ENCODE results near the gene HDGF.

DNA sequence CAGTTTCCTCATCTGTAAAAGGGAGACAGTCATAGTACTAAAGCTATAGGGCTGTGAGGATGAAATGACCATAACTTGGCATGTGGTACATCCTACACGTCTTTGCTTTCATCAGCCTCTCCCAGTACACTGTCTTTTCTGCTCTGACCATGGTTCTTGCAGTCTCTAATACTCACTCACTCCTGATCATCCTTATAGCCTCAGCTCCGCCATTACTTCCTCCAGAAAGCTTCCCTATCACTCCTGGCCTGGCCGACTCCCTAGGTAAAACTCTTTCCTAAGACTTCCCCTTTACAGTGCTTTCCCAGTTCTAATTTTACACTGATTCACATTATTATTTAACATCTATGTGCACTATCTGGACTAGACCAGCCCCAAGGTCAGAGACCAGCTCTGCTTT, 5.6 kb downstream of the HDGF start:
- TF ChIP-seq, protein P1, sequence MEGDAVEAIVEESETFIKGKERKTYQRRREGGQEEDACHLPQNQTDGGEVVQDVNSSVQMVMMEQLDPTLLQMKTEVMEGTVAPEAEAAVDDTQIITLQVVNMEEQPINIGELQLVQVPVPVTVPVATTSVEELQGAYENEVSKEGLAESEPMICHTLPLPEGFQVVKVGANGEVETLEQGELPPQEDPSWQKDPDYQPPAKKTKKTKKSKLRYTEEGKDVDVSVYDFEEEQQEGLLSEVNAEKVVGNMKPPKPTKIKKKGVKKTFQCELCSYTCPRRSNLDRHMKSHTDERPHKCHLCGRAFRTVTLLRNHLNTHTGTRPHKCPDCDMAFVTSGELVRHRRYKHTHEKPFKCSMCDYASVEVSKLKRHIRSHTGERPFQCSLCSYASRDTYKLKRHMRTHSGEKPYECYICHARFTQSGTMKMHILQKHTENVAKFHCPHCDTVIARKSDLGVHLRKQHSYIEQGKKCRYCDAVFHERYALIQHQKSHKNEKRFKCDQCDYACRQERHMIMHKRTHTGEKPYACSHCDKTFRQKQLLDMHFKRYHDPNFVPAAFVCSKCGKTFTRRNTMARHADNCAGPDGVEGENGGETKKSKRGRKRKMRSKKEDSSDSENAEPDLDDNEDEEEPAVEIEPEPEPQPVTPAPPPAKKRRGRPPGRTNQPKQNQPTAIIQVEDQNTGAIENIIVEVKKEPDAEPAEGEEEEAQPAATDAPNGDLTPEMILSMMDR (conservative IDR thresholded peaks at IDR 0.05), result no peak
- TF ChIP-seq EZH2 (IDR thresholded peaks at IDR 0.05; ENCODE audit: low read depth), result no peak

Measured in PC-9 (cell line).